Activated T-helper 2 cell treated with anti-CD3 and anti-CD28 coated beads, Interferon-gamma antibody, Interleukin-2, Interleukin-4, amounts not matched to agents 10 μg/mL and 5 μg/mL and 100 μg/mL, durations not matched to agents 14 hours and 24 hours and 36 hours (primary cell): ENCODE results near the gene TMC8. TPM values are rescaled to one million over a fixed set of nuclear protein-coding genes. Genes with fewer than 3 reads are reported as not detected.
"Not testable (repeated sequence)": the region's sequence is repeated elsewhere in the genome, so short reads cannot be mapped to it uniquely, and the experiment has no call there.

Experiments used
- DNase-seq: peaks from one replicate; pipeline ENCODE4 v3.0.0; 2021; ENCODE audit warnings: low spot score
- H3K27ac Mint-ChIP-seq: one replicate; pipeline ENCODE4 v1.8.0; 2021; ENCODE audit warnings: mixed read lengths
- H3K27me3 Mint-ChIP-seq: one replicate; pipeline ENCODE4 v1.8.0; 2021; ENCODE audit warnings: low read depth, mixed read lengths
- H3K36me3 Mint-ChIP-seq: one replicate; pipeline ENCODE4 v1.8.0; 2021; ENCODE audit warnings: low read depth, mixed read lengths
- H3K4me1 Mint-ChIP-seq: one replicate; pipeline ENCODE4 v1.8.0; 2021; ENCODE audit warnings: low read depth, mixed read lengths
- H3K4me3 Mint-ChIP-seq: one replicate; pipeline ENCODE4 v1.8.0; 2021; ENCODE audit warnings: low read depth, mild to moderate bottlenecking, moderate library complexity, mixed read lengths
- H3K9me3 Mint-ChIP-seq: one replicate; pipeline ENCODE4 v1.8.0; 2021; ENCODE audit warnings: mixed read lengths
- intact Hi-C: fragments of 100-400 bp; cut with micrococcal nuclease; formaldehyde crosslinking; loops from one replicate; pipeline ENCODE4 v1.15.1; 2023
- total RNA-seq: library from RNA; stranded (reverse); gene quantifications from 2 replicates; pipeline ENCODE4 v1.2.3, GENCODE V29; 2022

Gene TMC8
- total RNA-seq, 1 donor from 2014 or later, result 196 TPM

- no peak for DNase-seq
- intact Hi-C loops, result loop anchor here (1.0 to 2.0 kb wide), 2 partner anchors 18 to 29 kb away; partner anchors contain the start of genes AFMID and TK1
- H3K36me3 Mint-ChIP-seq, result peaks cover 33% of the 10 kb centered on the region
- no peaks in the 10 kb centered on the region for H3K9me3 Mint-ChIP-seq
- peak overlapping the region; percentile 72 for H3K4me3 Mint-ChIP-seq
- no peaks in the 10 kb centered on the region for H3K27me3 Mint-ChIP-seq
- H3K27ac Mint-ChIP-seq, result peak overlapping the region; percentile 28
- peaks cover 27% of the 10 kb centered on the region for H3K4me1 Mint-ChIP-seq
These were observed 38.6 kb downstream of the TMC8 start for GRCh38 chr17:78168903-78169793.

GRCh38 chr17:78170692-78171590 is 40.4 kb downstream of the TMC8 start:
- peaks cover 36% of the 10 kb centered on the region for H3K36me3 Mint-ChIP-seq
- intact Hi-C loops, result no loop called here
- H3K27me3 Mint-ChIP-seq, result no peaks in the 10 kb centered on the region
- H3K4me3 Mint-ChIP-seq, result peak overlapping the region; percentile 58
- H3K4me1 Mint-ChIP-seq, result peaks cover 30% of the 10 kb centered on the region
- no peak for DNase-seq
- H3K27ac Mint-ChIP-seq, result no peak overlapping the region
- H3K9me3 Mint-ChIP-seq, result no peaks in the 10 kb centered on the region

GRCh38 chr17:78171591-78172248 is 41.1 kb downstream of the TMC8 start:
- H3K27ac Mint-ChIP-seq, H3K27me3 Mint-ChIP-seq, DNase-seq, H3K9me3 Mint-ChIP-seq, intact Hi-C loops: not testable (repeated sequence)
- peaks cover 36% of the 10 kb centered on the region for H3K36me3 Mint-ChIP-seq
- peaks cover 30% of the 10 kb centered on the region for H3K4me1 Mint-ChIP-seq
- peak overlapping the region; percentile 5 for H3K4me3 Mint-ChIP-seq

GRCh38 chr17:78172249-78173051 is 41.9 kb downstream of the TMC8 start:
- peak overlapping the region; percentile 28 for H3K27ac Mint-ChIP-seq
- intact Hi-C loops, result no loop called here
- H3K4me1 Mint-ChIP-seq, result peaks cover 33% of the 10 kb centered on the region
- H3K9me3 Mint-ChIP-seq, result no peaks in the 10 kb centered on the region
- H3K27me3 Mint-ChIP-seq, result no peaks in the 10 kb centered on the region
- DNase-seq, result no peak
- H3K4me3 Mint-ChIP-seq, result peak overlapping the region; percentile 5
- H3K36me3 Mint-ChIP-seq, result peaks cover 36% of the 10 kb centered on the region

- Mint-ChIP-seq H3K4me3 (peak overlapping the region; percentile 21), H3K36me3 (peaks cover 36% of the 10 kb centered on the region), H3K27me3 (no peaks in the 10 kb centered on the region), H3K27ac (peak overlapping the region; percentile 76), H3K9me3 (no peaks in the 10 kb centered on the region), H3K4me1 (peaks cover 31% of the 10 kb centered on the region)
- intact Hi-C loops, result no loop called here
- peak; percentile 36 for DNase-seq
These were observed 42.6 kb downstream of the TMC8 start for GRCh38 chr17:78173097-78173715.

- no peak overlapping the region for H3K27ac Mint-ChIP-seq
- peaks cover 46% of the 10 kb centered on the region for H3K36me3 Mint-ChIP-seq
- peaks cover 31% of the 10 kb centered on the region for H3K4me1 Mint-ChIP-seq
These were observed 43.8 kb downstream of the TMC8 start for GRCh38 chr17:78174346-78174869.

GRCh38 chr17:78174870-78175642 is 44.5 kb downstream of the TMC8 start:
- Mint-ChIP-seq H3K27me3 (no peaks in the 10 kb centered on the region), H3K4me3 (no peak overlapping the region), H3K4me1 (peaks cover 32% of the 10 kb centered on the region), H3K36me3 (peaks cover 52% of the 10 kb centered on the region), H3K27ac (no peak overlapping the region), H3K9me3 (no peaks in the 10 kb centered on the region)
- no peak for DNase-seq
- intact Hi-C loops, result loop anchor here (5.0 kb wide), 1 partner anchor 43 kb away; the partner anchor contains the start of gene TMC8

More at GRCh38 chr17:78174346-78174869, 43.8 kb downstream of the TMC8 start:
- Mint-ChIP-seq H3K4me3 (no peak overlapping the region), H3K9me3 (no peaks in the 10 kb centered on the region), H3K27me3 (no peaks in the 10 kb centered on the region)
- intact Hi-C loops, result no loop called here
- DNase-seq, result no peak

- Mint-ChIP-seq H3K27me3 (no peaks in the 10 kb centered on the region), H3K9me3 (no peaks in the 10 kb centered on the region), H3K27ac (no peak overlapping the region), H3K4me3 (no peak overlapping the region), H3K36me3 (peaks cover 56% of the 10 kb centered on the region), H3K4me1 (peaks cover 38% of the 10 kb centered on the region)
- DNase-seq, result no peak
- intact Hi-C loops, result loop anchor here (5.0 kb wide), 1 partner anchor 43 kb away; the partner anchor contains the start of gene TMC8
These were observed 45.0 kb downstream of the TMC8 start for GRCh38 chr17:78175643-78175981.

GRCh38 chr17:78176548-78177025 is 46.0 kb downstream of the TMC8 start:
- peaks cover 38% of the 10 kb centered on the region for H3K4me1 Mint-ChIP-seq
- no peak overlapping the region for H3K4me3 Mint-ChIP-seq
- peaks cover 56% of the 10 kb centered on the region for H3K36me3 Mint-ChIP-seq
- DNase-seq, result peak; percentile 72
- H3K9me3 Mint-ChIP-seq, result no peaks in the 10 kb centered on the region
- intact Hi-C loops, result loop anchor here (2.0 to 5.0 kb wide), 3 partner anchors 44 to 92 kb away; partner anchors contain the start of gene TMC8
- no peak overlapping the region for H3K27ac Mint-ChIP-seq
- H3K27me3 Mint-ChIP-seq, result no peaks in the 10 kb centered on the region

GRCh38 chr17:78179372-78179771 is 48.8 kb downstream of the TMC8 start:
- Mint-ChIP-seq H3K4me3 (no peak overlapping the region), H3K9me3 (no peaks in the 10 kb centered on the region), H3K36me3 (peaks cover 45% of the 10 kb centered on the region), H3K27ac (no peak overlapping the region), H3K4me1 (peaks cover 21% of the 10 kb centered on the region), H3K27me3 (no peaks in the 10 kb centered on the region)
- no peak for DNase-seq
- intact Hi-C loops, result loop anchor here (5.0 kb wide), 1 partner anchor 47 kb away; the partner anchor contains the start of gene TMC8
